ENCODE data around the gene CLECL1. TPM values are rescaled to one million over a fixed set of nuclear protein-coding genes. Genes with fewer than 3 reads are reported as not detected.

Gene CLECL1
- total and polyA plus RNA-seq, 2 experiments from 2014 or later, result not detected

DNA sequence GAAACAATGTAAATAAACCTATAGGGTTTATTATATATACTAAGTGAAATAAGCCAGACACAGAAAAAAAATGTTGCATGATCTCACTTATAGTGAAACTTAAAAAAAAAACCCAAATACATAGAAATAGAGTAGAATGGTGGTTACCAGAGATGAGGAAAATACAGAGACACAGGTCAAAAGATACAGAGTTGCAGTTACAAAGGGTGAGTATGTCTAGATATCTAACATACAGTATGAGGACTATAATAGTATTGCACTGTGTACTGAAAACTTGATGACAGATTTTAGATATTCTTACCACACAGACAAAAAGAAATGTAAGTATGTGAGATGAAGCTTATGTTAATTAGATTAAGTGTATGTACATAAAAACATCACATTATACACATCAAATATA is 35.3 kb downstream of the CLECL1 start:
- peaks cover 50% of the 10 kb centered on the region for H3K36me3 Mint-ChIP-seq (ENCODE audit: low read depth)
- H3K27ac Mint-ChIP-seq, result no peak overlapping the region
- Histone ChIP-seq H3K4me3 (no peak overlapping the region), H3K27me3 (ENCODE audit: insufficient read depth) (no peaks in the 10 kb centered on the region), H3F3A (replicated peaks; ENCODE audit: low read depth) (no peaks in the 10 kb centered on the region), H2AFZ (no peak overlapping the region), H3K36me3 (ENCODE audit: insufficient read depth) (peaks cover 12% of the 10 kb centered on the region), H3K27ac (ENCODE audit: low read depth) (no peak overlapping the region), H3K4me2 (no peak overlapping the region), H4K20me1 (replicated peaks; ENCODE audit: insufficient read depth) (no peaks in the 10 kb centered on the region), H3K9me2 (ENCODE audit: insufficient read depth) (0 out of 2 replicates have a peak, but pooled peaks cover 8% of the 10 kb centered on the region), H3K4me1 (ENCODE audit: insufficient read depth) (no peaks in the 10 kb centered on the region), H3K79me2 (replicated peaks; ENCODE audit: insufficient read depth) (no peaks in the 10 kb centered on the region)
- no peak for TF ChIP-seq POLR2AphosphoS5 (IDR thresholded peaks at IDR 0.05; ENCODE audit: low read depth)
- no peak for TF ChIP-seq CREB1 (CRISPR knock-in tag; IDR thresholded peaks at IDR 0.05; ENCODE audit: low read depth)
- no peak for TF ChIP-seq ZNF331 (CRISPR knock-in tag; IDR thresholded peaks at IDR 0.05; ENCODE audit: low read depth)
- no peak for TF ChIP-seq ZNF114 (CRISPR knock-in tag; IDR thresholded peaks at IDR 0.05)
- TF ChIP-seq, protein P1, sequence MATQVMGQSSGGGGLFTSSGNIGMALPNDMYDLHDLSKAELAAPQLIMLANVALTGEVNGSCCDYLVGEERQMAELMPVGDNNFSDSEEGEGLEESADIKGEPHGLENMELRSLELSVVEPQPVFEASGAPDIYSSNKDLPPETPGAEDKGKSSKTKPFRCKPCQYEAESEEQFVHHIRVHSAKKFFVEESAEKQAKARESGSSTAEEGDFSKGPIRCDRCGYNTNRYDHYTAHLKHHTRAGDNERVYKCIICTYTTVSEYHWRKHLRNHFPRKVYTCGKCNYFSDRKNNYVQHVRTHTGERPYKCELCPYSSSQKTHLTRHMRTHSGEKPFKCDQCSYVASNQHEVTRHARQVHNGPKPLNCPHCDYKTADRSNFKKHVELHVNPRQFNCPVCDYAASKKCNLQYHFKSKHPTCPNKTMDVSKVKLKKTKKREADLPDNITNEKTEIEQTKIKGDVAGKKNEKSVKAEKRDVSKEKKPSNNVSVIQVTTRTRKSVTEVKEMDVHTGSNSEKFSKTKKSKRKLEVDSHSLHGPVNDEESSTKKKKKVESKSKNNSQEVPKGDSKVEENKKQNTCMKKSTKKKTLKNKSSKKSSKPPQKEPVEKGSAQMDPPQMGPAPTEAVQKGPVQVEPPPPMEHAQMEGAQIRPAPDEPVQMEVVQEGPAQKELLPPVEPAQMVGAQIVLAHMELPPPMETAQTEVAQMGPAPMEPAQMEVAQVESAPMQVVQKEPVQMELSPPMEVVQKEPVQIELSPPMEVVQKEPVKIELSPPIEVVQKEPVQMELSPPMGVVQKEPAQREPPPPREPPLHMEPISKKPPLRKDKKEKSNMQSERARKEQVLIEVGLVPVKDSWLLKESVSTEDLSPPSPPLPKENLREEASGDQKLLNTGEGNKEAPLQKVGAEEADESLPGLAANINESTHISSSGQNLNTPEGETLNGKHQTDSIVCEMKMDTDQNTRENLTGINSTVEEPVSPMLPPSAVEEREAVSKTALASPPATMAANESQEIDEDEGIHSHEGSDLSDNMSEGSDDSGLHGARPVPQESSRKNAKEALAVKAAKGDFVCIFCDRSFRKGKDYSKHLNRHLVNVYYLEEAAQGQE (IDR thresholded peaks at IDR 0.05; ENCODE audit: unreplicated experiment), result no peak
- TF ChIP-seq JUNB (IDR thresholded peaks at IDR 0.05; ENCODE audit: unreplicated experiment), result no peak
- TF ChIP-seq STAT1 (IDR thresholded peaks at IDR 0.05; ENCODE audit: unreplicated experiment), result no peak
- TF ChIP-seq CTCF (conservative IDR thresholded peaks at IDR 0.05; ENCODE audit: low read depth in 2 of 2), result no peak
- no peak for TF ChIP-seq EZH2phosphoT487 (IDR thresholded peaks at IDR 0.05; ENCODE audit: unreplicated experiment)
- TF ChIP-seq EZH2 (IDR thresholded peaks at IDR 0.05; ENCODE audit: low read depth, unreplicated experiment), result no peak
- no peak for TF ChIP-seq NANOG (IDR thresholded peaks at IDR 0.05; ENCODE audit: borderline replicate concordance)
- TF ChIP-seq, protein P2, sequence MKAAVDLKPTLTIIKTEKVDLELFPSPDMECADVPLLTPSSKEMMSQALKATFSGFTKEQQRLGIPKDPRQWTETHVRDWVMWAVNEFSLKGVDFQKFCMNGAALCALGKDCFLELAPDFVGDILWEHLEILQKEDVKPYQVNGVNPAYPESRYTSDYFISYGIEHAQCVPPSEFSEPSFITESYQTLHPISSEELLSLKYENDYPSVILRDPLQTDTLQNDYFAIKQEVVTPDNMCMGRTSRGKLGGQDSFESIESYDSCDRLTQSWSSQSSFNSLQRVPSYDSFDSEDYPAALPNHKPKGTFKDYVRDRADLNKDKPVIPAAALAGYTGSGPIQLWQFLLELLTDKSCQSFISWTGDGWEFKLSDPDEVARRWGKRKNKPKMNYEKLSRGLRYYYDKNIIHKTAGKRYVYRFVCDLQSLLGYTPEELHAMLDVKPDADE (IDR thresholded peaks at IDR 0.05), result no peak
- TF ChIP-seq ZNF462 (CRISPR knock-in tag; IDR thresholded peaks at IDR 0.05), result no peak
- ATAC-seq (no peak), DNase-seq (ENCODE audit: low spot score) (no peak)
- H3K4me1 Mint-ChIP-seq, result no peaks in the 10 kb centered on the region
- peaks cover 58% of the 10 kb centered on the region for H3K9me3 Mint-ChIP-seq
- no peaks in the 10 kb centered on the region for H3K27me3 Mint-ChIP-seq (ENCODE audit: insufficient read depth, low read depth, poor library complexity)
- H3K4me3 Mint-ChIP-seq, result no peak overlapping the region

Measured in GM23338 (cell line).